Measurements from ENCODE around the gene PADI2. TPM values are rescaled to one million over a fixed set of nuclear protein-coding genes. Genes with fewer than 3 reads are reported as not detected.

PADI2 gene
- total RNA-seq, 1 experiment from 2014 or later: 3.0 TPM

- Histone ChIP-seq H3K9me3 (ENCODE audit: control insufficient read depth, low read depth, low read length) (no peaks in the 10 kb centered on the region), H3K23ac (ENCODE audit: insufficient read length, low read depth, low read length) (no peak overlapping the region), H4K91ac (ENCODE audit: insufficient read length, low read depth, low read length) (no peak overlapping the region), H3K79me2 (ENCODE audit: insufficient read depth, low read length) (no peaks in the 10 kb centered on the region), H4K8ac (replicated peaks; ENCODE audit: insufficient read length, low read depth, low read length) (no peak overlapping the region), H2BK20ac (ENCODE audit: low read depth, low read length, poor library complexity, severe bottlenecking) (no peak overlapping the region), H3K4me2 (ENCODE audit: insufficient read depth, insufficient read length, low read length) (no peak overlapping the region), H3K4me1 (ENCODE audit: insufficient read depth, low read length) (no peaks in the 10 kb centered on the region), H2AFZ (ENCODE audit: low read length) (no peak overlapping the region), H3K27me3 (ENCODE audit: insufficient read depth, low read length) (no peaks in the 10 kb centered on the region), H3K79me1 (ENCODE audit: insufficient read depth, low read depth, low read length, poor library complexity, severe bottlenecking) (no peaks in the 10 kb centered on the region), H3K14ac (ENCODE audit: insufficient read depth, low read length) (no peak overlapping the region), H3T11ph (ENCODE audit: low read length) (no peak overlapping the region), H2BK120ac (ENCODE audit: low read depth, low read length, poor library complexity, severe bottlenecking) (no peak overlapping the region), H3K23me2 (ENCODE audit: insufficient read length, low read depth, low read length, poor library complexity, severe bottlenecking) (no peaks in the 10 kb centered on the region), H2BK15ac (ENCODE audit: low read depth, low read length) (no peak overlapping the region), H3K27ac (ENCODE audit: insufficient read length, low read depth, low read length) (no peak overlapping the region), H3K56ac (ENCODE audit: insufficient read length, low read depth, low read length) (no peak overlapping the region), H2BK5ac (ENCODE audit: insufficient read length, low read length) (no peak overlapping the region), H3K4ac (ENCODE audit: low read depth, low read length) (no peak overlapping the region), H3K18ac (ENCODE audit: insufficient read length, low read depth, low read length) (no peak overlapping the region), H4K5ac (ENCODE audit: insufficient read length, low read depth, low read length) (no peak overlapping the region), H4K20me1 (ENCODE audit: control insufficient read depth, insufficient read depth, insufficient read length) (no peaks in the 10 kb centered on the region), H2AK5ac (ENCODE audit: insufficient read length, low read length) (no peak overlapping the region), H2BK12ac (ENCODE audit: insufficient read length, low read depth, low read length) (no peak overlapping the region), H3K9ac (ENCODE audit: extremely low read depth, insufficient read length, low read length) (no peak overlapping the region)
- no peak overlapping the region for H3K4me3 Mint-ChIP-seq
- no peak for DNase-seq
- H3K4me1 Mint-ChIP-seq: peaks cover 0 to 5% of the 10 kb centered on the region in 2 experiments; a peak in 2 of 4 replicates
- peaks cover 0 to 5% of the 10 kb centered on the region in 2 experiments; a peak in 2 of 5 replicates for H3K9me3 Mint-ChIP-seq
- no CpG with 5 or more reads among the region's 6 CpGs for WGBS (ENCODE audit: extremely low coverage, insufficient read length, low lambda C conversion rate)
- no peaks in the 10 kb centered on the region for H3K27me3 Mint-ChIP-seq (ENCODE audit: low read depth)
- TF ChIP-seq CTCF (conservative IDR thresholded peaks at IDR 0.05): no peak
- peaks cover 0 to 4% (median 4%) of the 10 kb centered on the region in 3 experiments; a peak in 1 of 7 replicates for H3K36me3 Mint-ChIP-seq (ENCODE audit: insufficient read depth in 1 of 3, low read depth in 3 of 3)
- H3K27ac Mint-ChIP-seq: no peak overlapping the region
Measured at GRCh38 chr1:17071794-17072193, 47.5 kb downstream of the PADI2 start.
